Naive thymus-derived CD8-positive, alpha-beta T cell (primary cell): ENCODE results near the gene FRMD5. TPM values are rescaled to one million over a fixed set of nuclear protein-coding genes. Genes with fewer than 3 reads are reported as not detected.
"Not testable (repeated sequence)": the region's sequence is repeated elsewhere in the genome, so short reads cannot be mapped to it uniquely, and the experiment has no call there.

Experiments used
- ATAC-seq, 2 donors: fragments of 150-1000 bp; cut with Tn5 transposase in 1 of 2; sonication (Bioruptor Pico), chemical (Tn5 transposase) in 1 of 2; 1 replicate in 1 of 2; 2 replicates in 1 of 2; pipeline ENCODE4 v1.10.0; 2021; ENCODE audit warnings: mild to moderate bottlenecking in 2 of 2, moderate library complexity in 2 of 2
- POLR2A ChIA-PET: fragments of 350-600 bp; sonication (Branson Sonifier 250); formaldehyde crosslinking; loops from one replicate; lab custom pipeline; 2021; ENCODE audit warnings: antibody characterized with exemption; lab: Charles Lee
- DNase-seq, 10 donors: peaks; one replicate each; pipeline versions ENCODE4 v3.0.0 to v3.0.0-alpha.2; 2020 to 2022
- H3K27ac Mint-ChIP-seq, 10 donors: one replicate each; pipeline ENCODE4 v1.8.0; 2020 to 2022; ENCODE audit warnings: mild to moderate bottlenecking in 10 of 10, mixed read lengths in 10 of 10, moderate library complexity in 4 of 10, inconsistent platforms in 1 of 10
- H3K27me3 Mint-ChIP-seq, 5 donors: one replicate each; pipeline ENCODE4 v1.8.0; 2021 to 2022; ENCODE audit warnings: mixed read lengths in 5 of 5
- H3K36me3 Mint-ChIP-seq, 3 donors: one replicate each; pipeline ENCODE4 v1.8.0; 2020 to 2022; ENCODE audit warnings: mixed read lengths in 3 of 3, mild to moderate bottlenecking in 2 of 3, inconsistent platforms in 1 of 3
- H3K4me1 Mint-ChIP-seq, 4 donors: one replicate each; pipeline ENCODE4 v1.8.0; 2021 to 2022; ENCODE audit warnings: mixed read lengths in 4 of 4
- H3K4me3 Mint-ChIP-seq, 10 donors: one replicate each; pipeline ENCODE4 v1.8.0; 2020 to 2022; ENCODE audit warnings: mild to moderate bottlenecking in 10 of 10, mixed read lengths in 10 of 10, moderate library complexity in 6 of 10, inconsistent platforms in 1 of 10
- H3K9me3 Mint-ChIP-seq, 9 donors: one replicate each; pipeline ENCODE4 v1.8.0; 2020 to 2022; ENCODE audit warnings: mixed read lengths in 9 of 9, mild to moderate bottlenecking in 3 of 9, inconsistent platforms in 1 of 9, moderate library complexity in 1 of 9
- polyA plus RNA-seq, 3 donors: library from polyadenylated mRNA; unstranded; fragments of 300-500 nt; fragmentation: Illumina TruSeq; gene quantifications; one replicate each; pipeline ENCODE4 v1.2.3, GENCODE V29; 2021
- total RNA-seq, 8 experiments: library from RNA in 2 of 8; stranded (reverse) in 2 of 8; gene quantifications; one replicate each; pipeline ENCODE4 v1.2.3 and lab custom pipeline; 2021 to 2026

FRMD5 gene
- total and polyA plus RNA-seq, 5 experiments from 2014 or later = 0.14 to 0.21 (median 0.18) TPM; not detected in 1

GRCh38 chr15:43828061-43828657, 366.9 kb downstream of the FRMD5 start:
- DNase-seq (no peak), ATAC-seq (no peak)
- H3K27ac Mint-ChIP-seq = peak overlapping the region; percentile 86 to 95 (median 90)
- peaks cover 21 to 66% (median 47%) of the 10 kb centered on the region in 4 donors for H3K4me1 Mint-ChIP-seq
- POLR2A ChIA-PET = no interaction called here
- H3K4me3 Mint-ChIP-seq = peak overlapping the region; percentile 82 to 97 (median 89)
- peaks cover 0 to 15% (median 2%) of the 10 kb centered on the region in 3 donors for H3K36me3 Mint-ChIP-seq
- H3K9me3 Mint-ChIP-seq = no peaks in the 10 kb centered on the region
- no peaks in the 10 kb centered on the region for H3K27me3 Mint-ChIP-seq

- Mint-ChIP-seq H3K4me1 (peaks cover 22 to 69% (median 50%) of the 10 kb centered on the region in 4 donors), H3K9me3 (no peaks in the 10 kb centered on the region), H3K27ac (peak within 1 kb of the TSS; percentile 86 to 95 (median 90)), H3K4me3 (peak within 1 kb of the TSS; percentile 82 to 97 (median 89)), H3K36me3 (peaks cover 0 to 15% (median 2%) of the 10 kb centered on the region in 3 donors), H3K27me3 (no peaks in the 10 kb centered on the region)
- peak; percentile 13 to 75 (median 52) for DNase-seq
- ATAC-seq = peak; percentile 43 to 62
- POLR2A ChIA-PET = no interaction called here
These were observed 368.3 kb downstream of the FRMD5 start, which contains the start of gene WDR76 for GRCh38 chr15:43826508-43827341. TSS of gene WDR76 (plus strand) at chr15:43827002. CDS start at chr15:43827033, 31 bp downstream.

GRCh38 chr15:43826029-43826507, 369.0 kb downstream of the FRMD5 start:
- DNase-seq (no peak), ATAC-seq (no peak)
- Mint-ChIP-seq H3K27me3 (no peaks in the 10 kb centered on the region), H3K4me1 (peaks cover 21 to 71% (median 55%) of the 10 kb centered on the region in 4 donors), H3K36me3 (peaks cover 0 to 17% (median 2%) of the 10 kb centered on the region in 3 donors), H3K4me3 (peak overlapping the region; percentile 82 to 97 (median 89)), H3K9me3 (no peaks in the 10 kb centered on the region), H3K27ac (peak overlapping the region; percentile 86 to 95 (median 90))
- POLR2A ChIA-PET = interaction anchor here (0.5 to 4.5 kb wide), 2 partner anchors 10 to 26 kb away, joined by 3 to 42 read pairs; partner anchors contain the start of genes HYPK and SERINC4

- not testable (repeated sequence) for DNase-seq, H3K9me3 Mint-ChIP-seq, H3K27me3 Mint-ChIP-seq, ATAC-seq
- Mint-ChIP-seq H3K4me3 (peak overlapping the region in 8 of 10 donors; percentile 24 to 97 (median 90)), H3K36me3 (peaks cover 0 to 20% (median 2%) of the 10 kb centered on the region in 3 donors), H3K27ac (peak overlapping the region in 3 of 10 donors; percentile 41 to 89 (median 58)), H3K4me1 (peaks cover 21 to 76% (median 59%) of the 10 kb centered on the region in 4 donors)
- POLR2A ChIA-PET = interaction anchor here (0.6 to 4.5 kb wide), 9 partner anchors 18 to 806 kb away, joined by 3 to 42 read pairs (median 6); partner anchors contain the start of genes ELL3, HYPK, PDIA3 and SERF2
These were observed 369.8 kb downstream of the FRMD5 start for GRCh38 chr15:43825305-43825704.

- POLR2A ChIA-PET = interaction anchor here (0.6 to 4.5 kb wide), 13 partner anchors 12 to 805 kb away, joined by 3 to 42 read pairs (median 4); partner anchors contain the start of genes ELL3, HYPK, PDIA3 and SERF2
- peaks cover 21 to 73% (median 62%) of the 10 kb centered on the region in 4 donors for H3K4me1 Mint-ChIP-seq
- DNase-seq (peak; percentile 76 to 96 (median 90)), ATAC-seq (peak; percentile 91 to 93)
- no peaks in the 10 kb centered on the region for H3K27me3 Mint-ChIP-seq
- no peaks in the 10 kb centered on the region for H3K9me3 Mint-ChIP-seq
- peak within 1 kb of the TSS; percentile 95 to 99 (median 98) for H3K4me3 Mint-ChIP-seq
- H3K36me3 Mint-ChIP-seq = peaks cover 0 to 16% (median 0%) of the 10 kb centered on the region in 3 donors
- H3K27ac Mint-ChIP-seq = peak within 1 kb of the TSS; percentile 96 to 99 (median 98)
These were observed 370.5 kb downstream of the FRMD5 start, which contains the start of gene MFAP1 for GRCh38 chr15:43824302-43825246. TSS of gene MFAP1 (minus strand) at chr15:43824690. CDS start at chr15:43824569, 121 bp downstream.

- H3K4me1 Mint-ChIP-seq = peaks cover 13 to 58% (median 46%) of the 10 kb centered on the region in 4 donors
- no peaks in the 10 kb centered on the region for H3K27me3 Mint-ChIP-seq
- H3K27ac Mint-ChIP-seq = peak overlapping the region in 8 of 10 donors; percentile 27 to 84 (median 52)
- no peak for DNase-seq
- no peak for ATAC-seq
- no peaks in the 10 kb centered on the region for H3K9me3 Mint-ChIP-seq
- H3K4me3 Mint-ChIP-seq = peak overlapping the region in 9 of 10 donors; percentile 27 to 81 (median 50)
- POLR2A ChIA-PET = interaction anchor here (0.6 to 4.5 kb wide), 4 partner anchors 12 to 796 kb away, joined by 3 to 42 read pairs (median 5); partner anchors contain the start of genes HYPK and SERINC4
- H3K36me3 Mint-ChIP-seq = peaks cover 0 to 30% (median 5%) of the 10 kb centered on the region in 3 donors
These were observed 373.6 kb downstream of the FRMD5 start for GRCh38 chr15:43821505-43821904.

Other genes with a start within 250 kb of the FRMD5 start
- 10 to 100 TPM; 53.0 to 58.0 TPM for gene GOLM2, start 93.4 kb upstream of the FRMD5 start, total RNA-seq
- gene GOLM2, start 93.4 kb upstream of the FRMD5 start, polyA plus RNA-seq = 10 to 100 TPM; 36.5 to 41.7 (median 40.9) TPM
- gene CTDSPL2, start 232.4 kb upstream of the FRMD5 start, total RNA-seq = 10 to 100 TPM; 78.0 to 79.0 TPM
- gene CTDSPL2, start 232.4 kb upstream of the FRMD5 start, polyA plus RNA-seq = 10 to 100 TPM; 29.0 to 41.8 (median 41.2) TPM